ENCODE results near the gene KIF5A. TPM values are rescaled to one million over a fixed set of nuclear protein-coding genes. Genes with fewer than 3 reads are reported as not detected.

The KIF5A gene
- total RNA-seq, 4 donors from 2014 or later, result 2.1 to 3.2 (median 2.4) TPM

DNA sequence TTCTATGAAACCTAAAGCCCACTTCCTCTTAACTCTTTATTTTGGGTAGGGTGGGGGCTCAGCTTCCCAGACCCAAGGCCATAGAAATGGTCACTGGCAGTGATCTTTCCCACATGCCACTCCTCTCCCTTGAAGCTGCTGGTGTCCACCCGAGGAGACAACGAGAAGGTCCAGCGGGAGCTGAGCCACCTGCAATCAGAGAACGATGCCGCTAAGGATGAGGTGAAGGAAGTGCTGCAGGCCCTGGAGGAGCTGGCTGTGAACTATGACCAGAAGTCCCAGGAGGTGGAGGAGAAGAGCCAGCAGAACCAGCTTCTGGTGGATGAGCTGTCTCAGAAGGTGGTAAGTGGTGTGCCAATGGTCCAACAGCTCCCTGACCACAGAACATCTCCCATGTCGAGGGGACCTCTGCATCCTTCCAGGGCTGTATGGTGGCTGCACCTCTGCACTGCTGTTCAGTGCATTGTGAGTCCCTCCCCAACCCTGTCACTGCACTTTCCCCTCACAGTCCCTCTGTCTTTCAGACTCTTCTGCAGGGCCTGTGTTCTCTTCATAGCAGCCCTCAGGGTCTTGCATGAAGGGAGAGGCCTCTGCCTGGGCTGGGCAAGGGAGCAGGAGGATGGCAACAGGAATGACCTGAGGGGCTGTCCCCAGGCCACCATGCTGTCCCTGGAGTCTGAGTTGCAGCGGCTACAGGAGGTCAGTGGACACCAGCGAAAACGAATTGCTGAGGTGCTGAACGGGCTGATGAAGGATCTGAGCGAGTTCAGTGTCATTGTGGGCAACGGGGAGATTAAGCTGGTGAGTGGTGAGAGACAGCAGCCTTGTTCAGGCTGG lies 22.3 kb downstream of the KIF5A start:
- Histone ChIP-seq H3K27me3 (peaks cover 0 to 7% (median 0%) of the 10 kb centered on the region in 4 donors), H3K9me3 (no peaks in the 10 kb centered on the region), H3K4me3 (no peak overlapping the region), H3K36me3 (peaks cover 0 to 37% (median 8%) of the 10 kb centered on the region in 4 donors), H3K4me1 (no peaks in the 10 kb centered on the region), H3K27ac (replicated peaks in 1 of 4) (no peak overlapping the region)
- no peak for DNase-seq (ENCODE audit: extremely low spot score)
- intact Hi-C loops (cut with DNase I), result no loop called here
- 93% methylated on average over 12 of the region's 12 CpGs for WGBS
- TF ChIP-seq, protein P1, sequence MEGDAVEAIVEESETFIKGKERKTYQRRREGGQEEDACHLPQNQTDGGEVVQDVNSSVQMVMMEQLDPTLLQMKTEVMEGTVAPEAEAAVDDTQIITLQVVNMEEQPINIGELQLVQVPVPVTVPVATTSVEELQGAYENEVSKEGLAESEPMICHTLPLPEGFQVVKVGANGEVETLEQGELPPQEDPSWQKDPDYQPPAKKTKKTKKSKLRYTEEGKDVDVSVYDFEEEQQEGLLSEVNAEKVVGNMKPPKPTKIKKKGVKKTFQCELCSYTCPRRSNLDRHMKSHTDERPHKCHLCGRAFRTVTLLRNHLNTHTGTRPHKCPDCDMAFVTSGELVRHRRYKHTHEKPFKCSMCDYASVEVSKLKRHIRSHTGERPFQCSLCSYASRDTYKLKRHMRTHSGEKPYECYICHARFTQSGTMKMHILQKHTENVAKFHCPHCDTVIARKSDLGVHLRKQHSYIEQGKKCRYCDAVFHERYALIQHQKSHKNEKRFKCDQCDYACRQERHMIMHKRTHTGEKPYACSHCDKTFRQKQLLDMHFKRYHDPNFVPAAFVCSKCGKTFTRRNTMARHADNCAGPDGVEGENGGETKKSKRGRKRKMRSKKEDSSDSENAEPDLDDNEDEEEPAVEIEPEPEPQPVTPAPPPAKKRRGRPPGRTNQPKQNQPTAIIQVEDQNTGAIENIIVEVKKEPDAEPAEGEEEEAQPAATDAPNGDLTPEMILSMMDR (IDR thresholded peaks at IDR 0.05), result no peak
- TF ChIP-seq EP300 (IDR thresholded peaks at IDR 0.05) (no peak), POLR2A (IDR thresholded peaks at IDR 0.05; ENCODE audit: low read depth) (no peak), POLR2AphosphoS5 (IDR thresholded peaks at IDR 0.05) (no peak)

DNA sequence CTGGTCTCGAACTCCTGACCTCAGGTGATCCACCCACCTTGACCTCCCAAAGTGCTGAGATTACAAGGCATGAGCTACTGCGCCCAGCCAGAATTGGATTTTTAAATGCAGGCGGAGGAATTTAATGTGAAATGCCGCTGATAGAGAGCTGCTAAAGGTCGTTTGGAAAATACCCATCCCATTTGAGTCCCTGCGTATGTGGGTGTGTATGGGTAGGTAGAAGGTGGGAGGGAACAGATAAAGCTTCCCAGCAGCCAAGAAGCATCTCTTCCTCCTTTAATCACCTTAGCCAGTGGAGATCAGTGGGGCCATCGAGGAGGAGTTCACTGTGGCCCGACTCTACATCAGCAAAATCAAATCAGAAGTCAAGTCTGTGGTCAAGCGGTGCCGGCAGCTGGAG lies 25.0 kb downstream of the KIF5A start:
- Histone ChIP-seq H3K27ac (replicated peaks in 1 of 4) (no peak overlapping the region), H3K36me3 (peaks cover 0 to 37% (median 5%) of the 10 kb centered on the region in 4 donors), H3K27me3 (no peaks in the 10 kb centered on the region), H3K9me3 (no peaks in the 10 kb centered on the region), H3K4me3 (no peak overlapping the region), H3K4me1 (no peaks in the 10 kb centered on the region)
- intact Hi-C loops (cut with DNase I), result no loop called here
- TF ChIP-seq POLR2AphosphoS5 (IDR thresholded peaks at IDR 0.05) (no peak), EP300 (IDR thresholded peaks at IDR 0.05) (no peak), POLR2A (IDR thresholded peaks at IDR 0.05; ENCODE audit: low read depth) (no peak)
- TF ChIP-seq, protein P1 (IDR thresholded peaks at IDR 0.05), result no peak
- WGBS, result 94% methylated on average over 10 of the region's 10 CpGs
- no peak for DNase-seq (ENCODE audit: extremely low spot score)

DNA sequence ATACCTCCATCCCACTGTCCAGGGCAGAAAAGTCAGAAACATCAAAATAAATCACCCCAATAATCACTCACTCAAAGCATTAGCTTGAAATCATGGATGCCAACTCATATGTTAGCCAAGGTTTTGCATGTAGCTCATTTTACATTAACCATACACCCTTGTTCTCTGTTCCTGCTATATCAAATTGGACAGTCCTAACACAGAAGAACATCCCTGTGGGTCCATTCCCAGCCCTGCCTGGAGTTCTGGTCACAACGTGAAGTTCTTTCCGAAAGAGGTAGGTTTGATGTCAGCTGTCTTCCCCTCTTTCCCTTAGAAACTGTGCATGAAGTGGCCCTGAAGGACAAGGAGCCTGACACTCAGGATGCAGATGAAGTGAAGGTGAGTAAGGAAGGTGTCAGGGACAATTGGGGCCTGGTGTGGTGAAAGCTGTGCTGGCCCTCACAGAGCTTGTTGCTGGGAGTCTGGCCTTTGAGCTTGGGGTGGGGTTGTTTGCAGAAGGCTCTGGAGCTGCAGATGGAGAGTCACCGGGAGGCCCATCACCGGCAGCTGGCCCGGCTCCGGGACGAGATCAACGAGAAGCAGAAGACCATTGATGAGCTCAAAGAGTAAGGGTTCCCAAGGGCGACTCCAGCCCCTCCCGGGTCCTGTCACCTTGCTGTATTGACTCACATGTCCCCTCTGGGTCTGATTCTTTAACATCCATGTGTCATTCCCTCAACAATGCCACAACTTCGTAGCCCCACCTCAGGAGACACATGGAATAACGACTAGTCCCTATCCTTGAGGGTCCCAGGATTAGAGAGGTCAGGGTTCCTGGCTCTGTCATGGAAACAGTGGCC lies 26.1 kb downstream of the KIF5A start:
- Histone ChIP-seq H3K27ac (replicated peaks in 1 of 4) (no peak overlapping the region), H3K4me1 (no peaks in the 10 kb centered on the region), H3K36me3 (peaks cover 0 to 34% (median 5%) of the 10 kb centered on the region in 4 donors), H3K27me3 (no peaks in the 10 kb centered on the region), H3K4me3 (no peak overlapping the region), H3K9me3 (no peaks in the 10 kb centered on the region)
- intact Hi-C loops (cut with DNase I), result no loop called here
- no peak for DNase-seq (ENCODE audit: extremely low spot score)
- WGBS, result 86% methylated on average over 6 of the region's 12 CpGs
- TF ChIP-seq POLR2AphosphoS5 (IDR thresholded peaks at IDR 0.05) (no peak), POLR2A (IDR thresholded peaks at IDR 0.05; ENCODE audit: low read depth) (no peak), EP300 (IDR thresholded peaks at IDR 0.05) (no peak)
- TF ChIP-seq, protein P1 (IDR thresholded peaks at IDR 0.05), result no peak

DNA sequence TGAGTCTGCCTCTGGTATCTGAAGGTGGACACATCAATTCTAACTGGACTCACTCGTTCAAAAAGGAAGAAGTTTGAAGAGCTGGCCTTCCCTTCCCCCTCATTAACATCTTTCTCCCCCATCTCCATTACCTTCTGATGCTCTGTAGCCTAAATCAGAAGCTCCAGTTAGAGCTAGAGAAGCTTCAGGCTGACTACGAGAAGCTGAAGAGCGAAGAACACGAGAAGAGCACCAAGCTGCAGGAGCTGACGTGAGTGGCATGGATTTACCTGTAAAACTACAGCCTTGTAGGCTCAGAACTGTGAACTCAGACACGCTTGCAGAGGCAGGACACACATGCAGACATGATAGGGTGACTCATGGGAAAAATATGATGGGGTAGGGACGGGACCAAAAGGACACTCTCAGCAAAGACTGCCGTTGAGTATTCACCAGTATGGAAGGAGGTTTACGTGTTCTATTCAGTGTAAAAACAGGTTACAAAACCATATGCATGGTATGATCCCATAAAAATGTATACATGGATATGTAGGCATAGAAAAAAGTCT lies 26.8 kb downstream of the KIF5A start:
- peaks cover 0 to 36% (median 7%) of the 10 kb centered on the region in 4 donors for H3K36me3 ChIP-seq
- no peaks in the 10 kb centered on the region for H3K9me3 ChIP-seq
- WGBS, result 85% methylated on average over 9 of the region's 9 CpGs
- TF ChIP-seq POLR2A (IDR thresholded peaks at IDR 0.05; ENCODE audit: low read depth), result no peak
- TF ChIP-seq, protein P1 (IDR thresholded peaks at IDR 0.05), result no peak
- TF ChIP-seq EP300 (IDR thresholded peaks at IDR 0.05), result no peak
- TF ChIP-seq POLR2AphosphoS5 (IDR thresholded peaks at IDR 0.05), result no peak
- H3K4me3 ChIP-seq, result no peak overlapping the region
- no peak overlapping the region for H3K27ac ChIP-seq (replicated peaks in 1 of 4)
- H3K4me1 ChIP-seq, result no peaks in the 10 kb centered on the region
- intact Hi-C loops (cut with DNase I), result no loop called here
- H3K27me3 ChIP-seq, result no peaks in the 10 kb centered on the region
- no peak for DNase-seq (ENCODE audit: extremely low spot score)

All from esophagus muscularis mucosa (tissue), 4 donors.